ENCODE results near the gene SNX30.

Gene SNX30

DNA sequence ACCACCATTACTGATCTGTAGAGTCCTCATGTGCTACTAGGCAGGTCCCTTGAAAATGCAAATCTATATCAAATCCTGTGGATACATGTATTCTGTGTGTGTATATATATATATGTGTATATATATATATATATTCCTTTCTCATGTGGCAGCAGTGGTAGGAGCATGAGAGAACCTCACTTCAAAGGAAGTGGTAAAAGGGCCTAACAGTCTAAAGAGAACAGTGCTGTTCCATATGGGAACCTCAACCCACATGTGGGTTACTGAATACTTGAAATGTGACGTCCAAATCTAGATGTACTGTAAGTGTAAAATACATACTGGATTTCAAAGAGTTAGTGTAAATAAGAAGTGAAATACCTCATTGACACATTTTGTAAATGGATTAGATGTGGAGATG lies 134.8 kb downstream of the SNX30 start:
- no peak for DNase-seq (ENCODE audit: low read depth in 2 of 2)

DNA sequence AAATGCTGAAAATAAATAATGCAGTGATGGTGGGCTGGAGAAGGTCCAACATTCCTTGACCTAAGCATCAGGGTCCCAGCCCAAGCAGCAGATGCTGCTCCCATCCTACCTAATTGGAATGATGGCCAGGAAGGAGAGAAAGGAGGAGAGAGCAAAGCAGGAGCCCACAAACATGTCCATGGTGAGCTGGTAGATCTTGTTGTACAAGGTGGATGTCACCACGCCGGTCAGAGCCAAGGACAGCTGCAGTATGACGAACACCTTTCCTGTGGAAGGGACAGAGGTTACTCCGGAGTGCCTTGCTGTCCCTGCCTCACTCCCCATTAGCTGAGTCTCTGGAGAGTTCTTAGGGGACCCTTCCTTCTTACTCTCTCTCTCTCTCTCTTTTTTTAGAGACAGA lies 135.8 kb downstream of the SNX30 start:
- no peak for DNase-seq (ENCODE audit: low read depth in 2 of 2)

DNA sequence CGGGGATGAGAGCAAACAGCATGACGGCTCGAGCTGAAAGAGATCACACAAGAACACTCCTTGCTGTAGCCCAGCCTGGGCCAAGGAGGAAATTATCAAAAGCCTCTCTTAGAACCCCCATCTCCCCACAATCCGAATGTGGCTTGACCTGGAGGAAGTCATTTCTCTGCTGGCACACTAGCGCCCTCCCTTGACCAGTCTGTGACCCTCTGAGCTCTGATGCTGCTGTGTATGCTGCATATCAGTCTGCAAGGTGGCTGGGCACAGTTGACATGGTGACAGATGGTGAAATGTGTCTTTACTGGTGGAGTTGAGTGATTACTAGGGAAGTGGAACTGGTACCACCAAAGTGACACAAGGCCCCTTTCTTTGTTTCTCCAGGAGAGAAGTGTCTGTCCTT lies 136.8 kb downstream of the SNX30 start:
- DNase-seq (ENCODE audit: low read depth in 2 of 2): no peak

DNA sequence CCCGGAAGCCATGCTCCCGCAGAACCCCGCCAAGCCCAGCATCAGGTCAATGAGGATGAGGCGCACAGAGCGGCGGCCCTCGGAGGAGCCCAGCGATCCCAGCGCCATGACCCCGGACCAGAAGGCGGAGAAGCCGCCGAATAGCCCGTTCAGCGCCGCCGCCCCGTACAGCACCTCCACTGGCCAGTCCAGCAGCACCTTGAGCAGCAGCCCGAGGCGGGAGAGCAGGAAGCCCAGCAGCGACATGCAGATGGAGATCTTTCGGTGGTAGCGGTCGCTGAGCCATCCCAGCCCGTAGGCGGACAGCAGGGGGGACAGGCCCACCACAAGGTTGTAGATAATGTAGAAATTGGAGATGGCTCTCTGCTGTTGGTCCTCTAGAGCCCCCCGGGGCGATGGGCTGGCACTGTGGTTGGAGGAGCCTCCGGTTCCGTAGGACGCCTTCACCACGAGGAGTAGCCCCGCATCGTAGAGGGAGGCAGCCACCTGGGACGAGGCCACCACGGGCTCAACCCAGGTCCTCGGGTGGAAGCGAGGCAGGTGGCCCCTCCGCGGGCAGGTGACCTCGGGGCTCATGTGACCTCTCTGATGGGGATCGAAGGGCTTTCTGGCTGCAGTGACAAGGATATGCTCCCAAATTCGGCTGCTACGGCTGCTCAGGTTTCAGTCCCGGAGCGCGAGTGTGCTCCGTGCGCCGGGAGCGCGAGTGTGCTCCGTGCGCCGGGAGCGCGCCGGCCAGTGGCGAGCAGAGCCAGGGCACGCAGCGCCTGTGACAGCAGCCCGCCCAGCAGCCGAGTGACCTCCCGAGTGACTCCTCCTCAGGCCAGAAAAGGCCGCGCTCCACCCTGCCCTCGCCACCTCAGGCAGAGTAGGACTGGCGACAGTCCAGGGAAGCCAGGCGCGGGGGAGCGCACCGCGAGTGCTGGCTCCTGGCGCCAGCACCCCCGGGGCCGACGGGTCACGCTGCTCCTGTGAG lies 139.8 kb downstream of the SNX30 start, which contains the start of gene SLC46A2:
Gene SLC46A2, minus strand, starts transcription at position 771 of the 976 bp plus-strand sequence. Its CDS starts 195 bp downstream, at position 576.
- no peak for DNase-seq (ENCODE audit: low read depth in 2 of 2)

DNA sequence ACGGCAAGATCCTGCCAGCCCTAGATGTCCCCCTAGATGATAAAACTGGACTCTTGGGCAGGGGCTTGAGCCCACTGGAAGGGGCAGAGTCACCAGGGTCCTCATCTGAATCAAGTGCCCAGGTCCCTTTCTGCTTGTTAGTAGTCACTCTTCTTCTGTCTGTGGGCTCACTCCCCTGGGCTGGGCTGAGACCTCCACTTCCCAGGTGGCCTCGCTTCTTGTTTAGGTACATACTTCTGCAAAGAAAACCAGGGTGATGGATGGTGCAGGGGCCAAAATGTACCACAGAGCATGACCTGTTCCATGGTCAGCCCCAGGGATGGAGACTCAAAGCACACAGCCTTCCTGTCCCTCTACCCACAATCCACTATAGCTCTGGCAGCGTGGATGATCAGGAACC lies 141.0 kb downstream of the SNX30 start:
- DNase-seq (ENCODE audit: low read depth in 2 of 2): no peak

DNA sequence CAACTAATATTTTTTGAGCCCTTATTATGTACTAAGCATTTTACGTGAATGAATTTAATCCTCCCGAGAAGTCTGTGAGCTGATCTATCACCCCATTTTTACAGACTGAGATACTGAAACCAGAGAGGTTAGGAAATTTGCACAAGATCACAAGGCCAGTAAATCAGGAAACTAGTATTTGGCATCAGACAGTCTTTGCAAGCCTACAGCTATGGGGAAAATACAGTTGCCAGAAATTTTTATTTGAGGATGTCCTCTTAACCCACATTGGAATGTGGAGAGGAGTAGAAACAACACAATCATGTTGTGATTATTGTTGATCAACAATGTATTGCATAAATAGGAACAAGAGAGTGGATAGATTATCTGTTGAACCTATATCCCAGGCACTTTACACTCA lies 142.4 kb downstream of the SNX30 start:
- DNase-seq (ENCODE audit: low read depth in 2 of 2): no peak

DNA sequence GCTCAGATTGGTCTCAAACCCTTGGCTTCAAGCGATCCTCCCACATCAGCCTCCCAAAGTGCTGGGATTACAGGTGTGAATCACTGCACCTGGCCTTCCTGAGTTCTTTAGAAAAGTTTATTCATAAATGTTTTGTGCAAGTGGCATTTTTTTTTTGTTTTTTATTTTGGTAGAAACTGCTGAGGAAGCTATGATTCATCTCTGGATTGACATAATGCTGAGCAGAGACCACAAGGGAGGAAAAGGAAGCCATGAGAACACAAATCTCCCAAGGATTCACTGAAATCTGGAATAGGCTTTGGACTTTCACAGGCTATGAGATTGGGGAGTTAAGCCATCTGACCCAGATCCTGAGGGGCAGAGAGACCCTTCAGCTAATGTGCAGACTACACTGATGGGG lies 143.5 kb downstream of the SNX30 start:
- DNase-seq (ENCODE audit: low read depth in 2 of 2): no peak

DNA sequence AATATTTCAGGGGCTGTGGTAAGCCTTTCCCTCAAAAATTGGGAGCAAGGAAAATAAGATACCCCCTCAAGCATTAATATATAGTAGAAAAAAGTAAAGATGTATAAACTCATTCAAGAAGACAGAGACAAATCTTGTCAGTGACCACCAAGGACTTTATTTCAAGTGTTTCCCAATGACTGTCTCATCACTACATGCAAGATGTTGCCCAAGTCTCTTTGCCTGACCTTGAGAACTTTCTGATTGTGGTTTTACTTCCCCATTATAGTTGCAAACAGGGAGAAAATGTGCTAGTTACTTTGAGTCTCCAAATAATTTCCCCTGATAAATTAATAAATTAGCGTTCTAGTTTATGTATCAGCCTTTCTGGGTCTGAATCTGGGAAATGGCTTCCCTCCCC lies 144.1 kb downstream of the SNX30 start:
- no peak for DNase-seq (ENCODE audit: low read depth in 2 of 2)

DNA sequence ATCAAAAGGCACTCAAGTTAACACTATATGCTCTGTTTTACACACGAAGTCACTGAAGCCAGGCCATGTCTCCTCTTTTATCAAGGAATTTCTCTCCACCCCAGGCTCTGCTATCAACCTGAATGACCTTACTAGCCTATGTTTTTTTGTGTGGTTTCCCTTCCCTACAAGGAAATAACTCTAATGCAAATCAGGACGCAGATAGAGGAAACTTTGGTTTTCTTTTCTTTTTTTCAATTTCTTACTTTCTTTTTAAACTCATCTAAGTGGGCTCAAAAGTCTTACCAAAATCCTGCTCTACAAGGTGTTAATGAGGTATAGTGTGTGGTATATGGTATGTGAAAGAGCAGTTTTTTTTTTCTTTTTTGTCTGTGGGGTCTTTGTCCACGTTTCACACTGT lies 145.6 kb downstream of the SNX30 start:
- no peak for DNase-seq (ENCODE audit: low read depth in 2 of 2)

DNA sequence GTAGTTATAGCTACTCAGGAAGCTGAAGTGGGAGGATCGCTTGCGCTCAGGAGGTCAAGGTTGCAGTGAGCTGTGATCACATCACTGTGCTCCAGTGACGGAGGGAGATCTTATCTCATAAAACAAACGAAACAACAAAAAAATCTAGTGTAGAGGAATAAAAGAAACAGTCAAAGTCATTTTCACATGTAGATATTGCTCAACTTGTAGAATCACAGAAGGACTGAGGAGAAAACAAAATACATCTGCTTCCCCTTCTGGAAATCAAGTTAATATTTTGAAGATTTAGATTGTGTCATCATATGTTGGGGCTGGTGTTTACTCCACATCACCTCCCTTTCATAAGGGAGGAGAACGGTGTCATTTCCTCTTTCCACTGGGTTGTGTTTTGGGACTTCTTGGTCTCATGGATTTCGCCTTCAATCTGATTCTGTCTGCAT lies 148.3 kb downstream of the SNX30 start:
- DNase-seq (ENCODE audit: low read depth in 2 of 2): no peak

DNA sequence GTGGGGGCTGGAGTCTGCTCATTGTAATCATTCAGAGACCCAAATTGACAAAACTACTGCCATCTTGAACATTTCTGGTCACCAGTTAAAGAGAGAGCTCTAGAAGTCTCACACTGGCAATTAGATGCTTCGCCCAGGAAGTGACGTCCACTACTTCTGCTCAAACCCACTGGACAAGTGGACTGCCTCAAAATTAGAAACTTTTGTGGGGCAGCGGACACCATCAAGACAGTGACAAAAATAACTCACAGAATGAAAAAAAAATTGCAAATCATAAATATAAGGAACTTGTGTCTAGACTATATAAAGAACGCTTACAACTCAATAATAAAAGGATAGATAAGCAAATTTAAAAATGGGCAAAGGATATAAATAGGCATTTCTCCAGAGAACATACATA lies 149.9 kb downstream of the SNX30 start:
- DNase-seq (ENCODE audit: low read depth in 2 of 2): no peak

DNA sequence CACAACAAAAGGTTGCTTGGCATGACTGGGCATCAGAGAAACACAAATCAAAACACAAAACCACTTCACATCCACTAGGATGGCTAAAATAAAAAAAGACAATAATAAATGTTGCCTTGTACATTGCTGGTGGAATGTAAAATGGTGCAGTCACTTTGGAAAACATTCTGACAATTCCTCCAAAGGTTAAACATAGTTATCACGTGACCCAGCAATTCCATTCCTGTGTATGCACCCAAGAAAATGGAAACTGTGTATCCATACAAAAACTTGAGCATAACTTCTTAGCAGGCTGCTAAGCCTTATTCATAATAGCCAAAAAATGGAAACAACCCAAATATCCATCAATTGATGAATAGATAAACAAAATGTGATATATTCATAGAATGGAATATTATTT lies 150.3 kb downstream of the SNX30 start:
- DNase-seq (ENCODE audit: low read depth in 2 of 2): no peak

DNA sequence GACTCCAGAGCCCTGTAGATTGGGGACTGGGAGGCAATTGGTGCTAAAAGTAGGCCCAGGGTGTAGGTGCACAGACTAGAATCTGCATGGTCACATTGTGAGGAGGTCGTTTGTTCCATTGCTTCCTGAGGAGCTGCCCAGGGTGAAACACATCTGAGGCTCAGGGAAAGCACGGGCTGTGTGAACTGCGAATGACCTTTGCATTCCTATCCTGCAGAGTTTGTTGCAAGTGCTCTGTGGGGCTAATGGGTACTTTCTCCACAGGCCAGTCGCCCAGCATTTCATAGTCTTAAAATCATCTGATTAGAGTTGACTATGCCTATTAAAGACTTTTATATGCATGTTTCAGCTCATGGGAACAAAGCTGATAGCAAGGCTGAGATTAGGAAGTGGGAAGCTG lies 154.5 kb downstream of the SNX30 start:
- no peak for DNase-seq (ENCODE audit: low read depth in 2 of 2)

DNA sequence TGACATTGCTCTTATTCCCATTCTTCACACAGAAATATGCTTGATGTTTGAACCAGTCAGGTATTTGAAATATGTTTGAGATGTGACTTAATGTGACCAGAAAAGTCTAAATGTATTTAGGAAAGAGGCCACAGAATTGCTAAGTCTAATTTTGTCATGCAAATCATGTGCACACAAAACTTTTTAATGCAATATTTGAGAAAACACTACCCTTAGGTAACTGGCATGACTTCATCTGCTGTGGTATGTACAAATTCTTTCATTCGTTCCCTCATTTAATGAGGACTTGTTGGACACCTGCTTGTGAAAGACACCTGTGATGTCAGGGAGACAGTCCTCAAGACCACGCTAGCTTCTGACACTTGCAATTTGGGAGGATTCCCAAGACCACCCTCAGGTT lies 161.2 kb downstream of the SNX30 start:
- no peak for DNase-seq (ENCODE audit: low read depth in 2 of 2)

DNA sequence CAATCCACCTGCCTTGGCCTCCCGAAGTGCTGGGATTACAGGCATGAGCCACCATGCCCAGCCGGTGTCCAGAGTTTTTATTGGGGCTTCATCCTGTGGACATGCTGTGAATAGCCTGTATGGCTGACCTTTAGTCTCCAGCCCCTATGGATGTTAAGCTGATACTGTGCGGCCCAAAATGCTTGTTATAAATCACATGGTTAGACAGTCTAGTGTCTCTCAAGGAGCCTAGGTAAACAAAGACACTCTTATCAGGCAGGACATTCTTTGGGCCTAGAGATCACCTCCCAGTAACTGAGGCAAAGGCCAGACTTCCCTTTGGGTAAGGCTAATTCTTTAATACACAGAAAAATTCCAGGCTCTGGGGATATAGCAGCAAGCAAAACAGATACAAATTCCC lies 162.1 kb downstream of the SNX30 start:
- no peak for DNase-seq (ENCODE audit: low read depth in 2 of 2)

DNA sequence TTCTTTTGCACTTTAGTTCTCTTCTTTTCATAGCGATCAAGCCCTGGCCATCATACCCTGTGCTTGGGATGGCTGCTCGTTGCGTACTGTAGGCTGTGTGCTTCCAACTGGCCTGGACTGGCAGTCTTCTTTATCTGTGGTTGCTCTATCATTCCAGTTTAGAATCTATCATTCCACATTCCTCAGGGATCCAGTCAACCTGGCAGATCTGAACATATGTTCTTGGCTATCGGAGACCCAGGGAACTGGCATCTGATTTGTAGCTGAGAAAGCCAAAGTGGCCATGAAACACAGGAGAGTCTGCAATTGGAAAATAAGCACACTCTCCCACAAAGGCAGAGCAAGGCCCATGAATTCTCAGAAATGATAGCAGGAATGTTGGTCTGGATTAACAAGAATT lies 162.8 kb downstream of the SNX30 start:
- no peak for DNase-seq (ENCODE audit: low read depth in 2 of 2)

DNA sequence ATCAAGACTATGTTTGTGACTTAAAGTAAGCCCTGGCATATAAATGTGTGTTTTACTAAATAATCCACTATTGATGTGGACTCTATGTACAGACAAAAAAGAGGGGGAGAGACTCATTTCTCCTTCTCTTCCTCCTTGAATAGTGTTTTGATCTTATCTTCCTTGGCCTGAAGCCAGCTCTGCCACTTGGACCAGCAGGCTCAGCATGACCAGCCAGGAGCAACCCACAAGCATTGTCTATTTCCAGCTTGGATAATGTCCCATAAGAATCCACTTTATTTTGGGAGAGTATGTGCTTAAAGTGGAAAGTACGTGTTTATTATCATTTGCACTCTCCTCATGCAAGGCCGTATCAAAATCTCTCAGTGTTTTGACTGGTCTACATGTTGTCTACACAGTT lies 164.0 kb downstream of the SNX30 start:
- DNase-seq (ENCODE audit: low read depth in 2 of 2): no peak

DNA sequence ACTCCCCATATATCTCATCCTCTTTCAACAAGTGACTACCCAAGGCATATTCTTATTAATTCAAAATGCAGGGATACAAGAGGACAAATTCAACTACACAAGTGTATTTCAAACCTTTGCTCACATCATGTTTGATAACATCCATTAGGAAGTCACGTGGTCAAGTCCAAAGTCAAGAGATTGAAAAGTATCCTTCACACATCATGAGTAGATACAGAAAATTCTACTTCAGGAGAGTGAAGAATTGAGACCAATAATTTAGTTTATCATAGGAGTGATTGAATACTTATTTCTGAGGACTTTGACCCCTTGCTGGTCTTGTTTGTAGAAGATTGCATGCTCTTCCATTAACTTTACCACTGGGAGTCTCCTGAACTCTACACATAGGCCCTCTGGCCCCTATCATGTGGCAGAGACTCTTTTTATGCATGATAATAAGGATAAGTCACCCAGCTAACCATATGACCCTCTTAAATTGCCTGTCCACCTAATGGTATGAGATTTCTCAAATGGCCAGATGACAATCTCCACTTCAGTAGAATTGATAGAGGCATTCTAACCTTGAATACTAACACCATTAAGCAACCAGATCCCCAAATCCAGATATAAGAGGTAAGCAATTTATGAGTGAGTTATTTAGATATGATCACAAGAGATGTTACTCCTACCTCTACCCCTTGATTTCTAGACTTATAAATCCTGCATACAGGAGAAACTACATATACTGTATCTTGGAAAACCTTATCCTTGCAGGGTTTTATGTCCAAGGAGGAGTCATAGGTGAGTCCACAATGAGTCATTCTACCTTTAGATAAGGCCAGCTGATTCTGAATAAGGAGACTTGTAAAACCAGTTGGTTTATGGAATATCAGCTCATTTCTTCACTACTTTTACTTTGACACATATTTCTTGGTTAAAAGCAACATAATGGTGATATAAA lies 166.8 kb downstream of the SNX30 start:
- DNase-seq (ENCODE audit: low read depth in 2 of 2): no peak

DNA sequence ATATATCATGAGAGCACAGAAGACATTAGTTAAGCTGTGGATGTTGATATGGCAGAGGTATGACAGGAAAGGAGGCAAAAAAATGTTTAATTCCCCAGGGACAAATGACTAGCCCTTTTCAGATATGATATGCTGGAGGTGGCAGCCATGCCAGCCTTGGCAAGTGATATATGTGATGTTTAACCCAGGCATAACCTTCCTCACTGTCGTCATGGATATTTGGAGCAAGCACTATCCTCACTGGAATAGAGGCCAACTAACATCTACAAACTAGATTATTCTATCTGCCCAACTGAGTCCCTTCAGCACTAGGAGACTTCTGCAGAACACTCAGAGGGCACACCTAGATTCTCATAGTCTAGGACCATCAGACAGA lies 167.4 kb downstream of the SNX30 start:
- no peak for DNase-seq (ENCODE audit: low read depth in 2 of 2)

DNA sequence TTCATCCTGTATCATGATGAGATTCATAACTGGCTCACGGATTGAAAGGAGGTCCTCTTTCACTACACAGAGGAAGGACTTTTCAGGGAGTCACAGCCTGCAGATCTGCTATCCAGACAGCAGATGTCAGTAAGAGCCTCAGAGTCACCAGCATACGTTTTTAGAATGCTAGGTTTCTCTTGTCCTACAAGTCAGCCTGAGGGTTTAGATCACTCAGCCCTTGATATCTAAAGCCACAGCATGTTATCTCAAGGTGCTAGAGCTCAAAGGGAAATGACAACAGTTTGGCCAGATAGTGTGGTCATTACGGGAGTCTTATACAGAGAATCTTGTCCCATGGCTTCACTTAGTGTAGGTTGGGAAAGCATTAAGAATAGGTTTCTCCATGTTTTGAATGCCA lies 171.0 kb downstream of the SNX30 start:
- DNase-seq (ENCODE audit: low read depth in 2 of 2): no peak
